RWPE1 (cell line): ENCODE results near the gene CGN.

ENCODE experiments used
- CTCF ChIA-PET: fragments of 350-600 bp; sonication (Branson Sonifier 250); formaldehyde crosslinking; extraction: SDS; loops from one replicate; lab custom pipeline; 2021; lab: Yijun Ruan, JAX
- POLR2A ChIA-PET: fragments of 400-600 bp; formaldehyde crosslinking; extraction: SDS; loops from one replicate; lab custom pipeline; 2020; ENCODE audit warnings: antibody characterized with exemption; ENCODE audit not compliant: low non-redundant PET; lab: Yijun Ruan, JAX
- DNase-seq: peaks from one replicate; pipeline ENCODE4 v3.0.0; 2012; ENCODE audit warnings: low spot score
- H3K27ac ChIP-seq: fragments of 450-650 bp; 2 replicates; pipeline ENCODE4 v1.5.1; 2017
- TF ChIP-seq, protein P1 (sequence below): fragments of 450-650 bp; conservative IDR thresholded peaks from 2 replicates; pipeline ENCODE4 v1.5.1; 2017; ENCODE audit warnings: low read depth, mild to moderate bottlenecking

Gene CGN, protein sequence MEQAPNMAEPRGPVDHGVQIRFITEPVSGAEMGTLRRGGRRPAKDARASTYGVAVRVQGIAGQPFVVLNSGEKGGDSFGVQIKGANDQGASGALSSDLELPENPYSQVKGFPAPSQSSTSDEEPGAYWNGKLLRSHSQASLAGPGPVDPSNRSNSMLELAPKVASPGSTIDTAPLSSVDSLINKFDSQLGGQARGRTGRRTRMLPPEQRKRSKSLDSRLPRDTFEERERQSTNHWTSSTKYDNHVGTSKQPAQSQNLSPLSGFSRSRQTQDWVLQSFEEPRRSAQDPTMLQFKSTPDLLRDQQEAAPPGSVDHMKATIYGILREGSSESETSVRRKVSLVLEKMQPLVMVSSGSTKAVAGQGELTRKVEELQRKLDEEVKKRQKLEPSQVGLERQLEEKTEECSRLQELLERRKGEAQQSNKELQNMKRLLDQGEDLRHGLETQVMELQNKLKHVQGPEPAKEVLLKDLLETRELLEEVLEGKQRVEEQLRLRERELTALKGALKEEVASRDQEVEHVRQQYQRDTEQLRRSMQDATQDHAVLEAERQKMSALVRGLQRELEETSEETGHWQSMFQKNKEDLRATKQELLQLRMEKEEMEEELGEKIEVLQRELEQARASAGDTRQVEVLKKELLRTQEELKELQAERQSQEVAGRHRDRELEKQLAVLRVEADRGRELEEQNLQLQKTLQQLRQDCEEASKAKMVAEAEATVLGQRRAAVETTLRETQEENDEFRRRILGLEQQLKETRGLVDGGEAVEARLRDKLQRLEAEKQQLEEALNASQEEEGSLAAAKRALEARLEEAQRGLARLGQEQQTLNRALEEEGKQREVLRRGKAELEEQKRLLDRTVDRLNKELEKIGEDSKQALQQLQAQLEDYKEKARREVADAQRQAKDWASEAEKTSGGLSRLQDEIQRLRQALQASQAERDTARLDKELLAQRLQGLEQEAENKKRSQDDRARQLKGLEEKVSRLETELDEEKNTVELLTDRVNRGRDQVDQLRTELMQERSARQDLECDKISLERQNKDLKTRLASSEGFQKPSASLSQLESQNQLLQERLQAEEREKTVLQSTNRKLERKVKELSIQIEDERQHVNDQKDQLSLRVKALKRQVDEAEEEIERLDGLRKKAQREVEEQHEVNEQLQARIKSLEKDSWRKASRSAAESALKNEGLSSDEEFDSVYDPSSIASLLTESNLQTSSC

DNA sequence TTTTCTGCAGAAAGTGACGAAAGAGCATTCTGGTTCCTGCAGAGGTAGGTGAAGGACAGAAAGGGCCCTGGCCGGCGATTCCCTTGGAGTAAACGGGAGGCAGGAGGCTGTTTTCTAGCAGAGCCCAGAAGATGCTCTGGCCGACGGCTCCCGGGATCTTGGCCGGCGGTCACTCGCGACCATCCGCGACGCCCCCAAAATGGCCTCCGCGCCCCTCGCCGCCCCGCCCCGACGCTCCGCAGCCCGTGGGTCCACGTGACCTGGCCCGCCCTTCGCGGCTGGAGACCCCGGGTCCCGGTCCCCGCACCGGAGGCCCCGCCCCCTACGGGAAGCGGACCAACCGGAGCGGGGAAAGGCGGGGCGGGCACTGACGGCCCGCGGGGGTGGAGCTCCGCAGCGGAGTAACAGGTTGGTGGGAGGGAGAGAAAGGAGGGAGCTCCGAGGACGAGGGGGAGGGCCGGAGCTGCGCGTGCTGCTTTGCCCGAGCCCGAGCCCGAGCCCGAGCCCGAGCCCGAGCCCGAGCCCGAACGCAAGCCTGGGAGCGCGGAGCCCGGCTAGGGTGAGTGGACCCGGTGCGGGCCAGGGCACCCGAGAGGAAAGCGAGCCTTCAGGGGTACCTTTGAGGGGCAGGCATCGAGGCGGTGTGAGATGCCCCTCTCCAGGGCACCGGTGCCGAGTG, at the start of gene CGN:
Gene CGN (plus strand): TSS at position 431 of the 679 bp plus-strand sequence. CDS start 7,133 bp downstream, outside the sequence.
- CTCF ChIA-PET, result no interaction called here
- TF ChIP-seq, protein P1, sequence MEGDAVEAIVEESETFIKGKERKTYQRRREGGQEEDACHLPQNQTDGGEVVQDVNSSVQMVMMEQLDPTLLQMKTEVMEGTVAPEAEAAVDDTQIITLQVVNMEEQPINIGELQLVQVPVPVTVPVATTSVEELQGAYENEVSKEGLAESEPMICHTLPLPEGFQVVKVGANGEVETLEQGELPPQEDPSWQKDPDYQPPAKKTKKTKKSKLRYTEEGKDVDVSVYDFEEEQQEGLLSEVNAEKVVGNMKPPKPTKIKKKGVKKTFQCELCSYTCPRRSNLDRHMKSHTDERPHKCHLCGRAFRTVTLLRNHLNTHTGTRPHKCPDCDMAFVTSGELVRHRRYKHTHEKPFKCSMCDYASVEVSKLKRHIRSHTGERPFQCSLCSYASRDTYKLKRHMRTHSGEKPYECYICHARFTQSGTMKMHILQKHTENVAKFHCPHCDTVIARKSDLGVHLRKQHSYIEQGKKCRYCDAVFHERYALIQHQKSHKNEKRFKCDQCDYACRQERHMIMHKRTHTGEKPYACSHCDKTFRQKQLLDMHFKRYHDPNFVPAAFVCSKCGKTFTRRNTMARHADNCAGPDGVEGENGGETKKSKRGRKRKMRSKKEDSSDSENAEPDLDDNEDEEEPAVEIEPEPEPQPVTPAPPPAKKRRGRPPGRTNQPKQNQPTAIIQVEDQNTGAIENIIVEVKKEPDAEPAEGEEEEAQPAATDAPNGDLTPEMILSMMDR, result no peak
- POLR2A ChIA-PET, result no interaction called here
- H3K27ac ChIP-seq, result peak within 1 kb of the TSS; percentile 44
- peak; percentile 78 for DNase-seq

DNA sequence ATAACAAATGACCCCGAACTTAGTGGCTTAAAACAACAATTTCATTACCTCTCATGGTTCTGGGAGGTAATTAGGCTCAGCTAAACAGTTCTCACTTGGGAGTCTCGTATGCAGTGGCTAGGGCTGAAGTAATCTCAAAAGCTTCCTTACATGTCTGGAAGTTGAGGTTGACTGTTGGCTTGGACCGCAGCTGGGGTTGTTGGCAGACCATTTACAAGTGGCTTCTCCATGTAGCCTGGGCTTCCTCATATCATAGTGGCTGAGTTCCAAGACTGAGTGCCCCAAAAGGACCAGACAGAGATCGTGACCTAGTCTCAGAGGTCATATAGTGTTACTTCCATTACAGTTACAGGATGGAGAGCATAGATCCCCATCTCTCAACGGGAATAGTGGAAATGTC, 49.5 kb upstream of the CGN start:
- TF ChIP-seq, protein P1, result no peak
- no peak overlapping the region for H3K27ac ChIP-seq
- ChIA-PET CTCF (no interaction called here), POLR2A (no interaction called here)
- DNase-seq, result no peak

DNA sequence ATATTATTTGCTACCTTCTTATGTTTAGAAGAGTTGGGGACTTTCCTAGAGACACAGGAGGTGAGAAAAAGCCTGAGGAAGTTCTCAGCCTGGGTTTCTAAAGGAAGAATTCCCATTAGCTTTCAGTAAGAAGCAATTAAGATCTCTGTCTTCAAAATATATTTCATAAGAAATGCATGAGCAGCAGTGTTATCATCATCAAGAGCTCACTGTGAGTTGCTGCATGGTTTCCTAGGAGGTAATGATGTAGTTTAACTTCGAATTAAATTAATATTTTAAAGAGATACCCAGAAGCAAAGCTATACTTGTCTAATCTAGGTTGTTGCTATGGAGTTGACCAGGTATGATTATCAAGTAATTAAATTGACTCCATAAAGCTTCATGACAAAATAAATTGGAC, 46.2 kb upstream of the CGN start:
- CTCF ChIA-PET, result interaction anchor here (0.7 to 1.1 kb wide), 2 partner anchors 138 to 290 kb away, joined by 3 read pairs; no protein-coding TSS in a partner anchor
- POLR2A ChIA-PET, result interaction anchor here (0.7 kb wide), 1 partner anchor 365 kb away, joined by 7 read pairs; no protein-coding TSS in a partner anchor

DNA sequence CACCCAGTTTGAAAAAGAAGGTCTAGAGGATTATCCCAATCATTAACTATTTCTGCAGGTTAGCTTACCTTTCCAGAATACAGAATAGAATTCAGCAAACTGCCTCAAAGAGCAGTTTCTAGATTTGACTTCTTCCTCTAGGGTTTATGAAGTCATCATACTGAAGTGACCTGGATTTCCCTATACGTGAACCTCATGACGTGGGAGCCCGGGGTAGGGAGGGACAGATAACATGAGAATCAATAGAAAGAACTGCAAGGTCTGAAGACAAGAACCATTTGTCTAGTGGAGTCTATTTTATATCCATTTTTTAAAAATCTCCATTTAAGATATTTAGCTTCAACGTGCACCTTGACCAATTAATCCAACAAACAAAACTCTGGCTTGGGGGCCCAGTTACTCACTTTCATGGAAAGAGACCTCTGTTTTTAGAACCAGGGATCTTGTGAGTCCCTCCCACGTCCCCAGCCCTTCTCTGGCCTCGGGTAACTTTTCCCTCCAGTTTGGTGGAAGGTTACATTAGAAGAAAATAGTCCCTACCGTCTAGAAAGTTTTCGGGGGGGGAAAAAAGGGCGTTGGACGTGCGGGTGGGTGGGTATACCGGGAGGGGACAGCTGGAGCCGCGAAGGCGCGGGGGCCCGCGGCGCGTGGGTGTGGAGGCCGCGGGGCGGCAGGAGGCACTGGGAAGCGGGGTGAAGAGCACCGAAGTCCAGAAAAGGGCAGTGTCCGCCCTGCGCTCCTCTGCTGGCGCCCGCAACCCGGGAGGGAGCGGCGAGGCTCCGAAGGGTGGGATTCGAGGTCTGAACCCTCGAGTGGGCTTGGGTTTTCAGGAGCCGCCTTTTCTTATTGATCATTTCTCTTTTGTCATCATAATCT, 38.1 kb upstream of the CGN start:
- no peak for DNase-seq
- CTCF ChIA-PET, result no interaction called here
- POLR2A ChIA-PET, result no interaction called here
- TF ChIP-seq, protein P1, result no peak
- no peak overlapping the region for H3K27ac ChIP-seq

More for the DNA sequence above, 46.2 kb upstream of the CGN start:
- DNase-seq, result no peak
- TF ChIP-seq, protein P1, result no peak
- no peak overlapping the region for H3K27ac ChIP-seq

DNA sequence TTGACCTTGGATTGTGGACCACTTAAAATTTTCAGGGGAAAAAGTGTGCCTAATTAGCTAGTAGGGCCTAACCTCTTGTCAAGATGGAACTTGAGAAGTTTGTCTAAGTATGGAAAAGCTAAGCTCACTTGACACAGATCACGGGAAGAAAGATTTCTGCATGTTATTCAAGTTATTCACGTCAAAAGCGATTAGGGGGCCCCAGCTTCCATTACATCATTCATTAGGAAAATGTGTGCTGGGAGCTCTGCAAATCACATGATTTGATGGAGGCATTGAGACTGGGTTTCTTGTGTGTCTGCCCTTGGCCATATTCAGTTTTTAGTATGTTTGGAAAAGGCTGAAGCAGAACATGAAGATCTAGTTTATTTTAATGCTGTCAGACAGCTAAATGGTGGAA, 36.4 kb upstream of the CGN start:
- H3K27ac ChIP-seq, result no peak overlapping the region
- POLR2A ChIA-PET, result no interaction called here
- TF ChIP-seq, protein P1, result no peak

More for the DNA sequence above, 36.4 kb upstream of the CGN start:
- CTCF ChIA-PET, result interaction anchor here (0.9 kb wide), 1 partner anchor 15 kb away, joined by 3 read pairs; no protein-coding TSS in a partner anchor
- DNase-seq, result no peak
